ENCODE results near the gene CYB5RL.

Gene CYB5RL

GRCh38 chr1:54159733-54160316 is 40.0 kb downstream of the CYB5RL start:
- DNase-seq (ENCODE audit: low spot score) = no peak

GRCh38 chr1:54158071-54158470 is 41.8 kb downstream of the CYB5RL start:
- no peak for DNase-seq (ENCODE audit: low spot score)

- no peak for DNase-seq (ENCODE audit: low spot score)
Measured at GRCh38 chr1:54157401-54157800, 42.4 kb downstream of the CYB5RL start.

- no peak for DNase-seq (ENCODE audit: low spot score)
Measured at GRCh38 chr1:54156986-54157385, 42.8 kb downstream of the CYB5RL start.

GRCh38 chr1:54156201-54156600 is 43.6 kb downstream of the CYB5RL start:
- no peak for DNase-seq (ENCODE audit: low spot score)

GRCh38 chr1:54153535-54154439 is 46.0 kb downstream of the CYB5RL start:
- DNase-seq (ENCODE audit: low spot score) = no peak

- DNase-seq (ENCODE audit: low spot score) = no peak
Measured at GRCh38 chr1:54152696-54153095, 47.1 kb downstream of the CYB5RL start, which contains the start of gene CDCP2. CDCP2 (minus strand) TSS chr1:54153000; CDS start chr1:54152922, 78 bp downstream.

- no peak for DNase-seq (ENCODE audit: low spot score)
Measured at GRCh38 chr1:54151013-54151412, 48.8 kb downstream of the CYB5RL start.

Data from putamen (tissue), 1 donor.